Heart left ventricle (tissue), 16 donors: ENCODE measurements around the gene CRHBP. TPM values are rescaled to one million over a fixed set of nuclear protein-coding genes. Genes with fewer than 3 reads are reported as not detected.

Experiments used
- ATAC-seq, 4 donors: fragments of 200-7000 bp; cut with Tn5 transposase; one replicate each; pipeline ENCODE4 v1.9.1; 2020 to 2022; ENCODE audit warnings: moderate library complexity in 4 of 4, mild to moderate bottlenecking in 3 of 4, moderate number of reproducible peaks in 1 of 4
- DNase-seq, 5 donors: peaks; one replicate each; pipeline ENCODE4 v3.0.0-alpha.2; 2020
- H3K27ac ChIP-seq, 12 donors: fragments of 200-600 bp; sonication (generic) in 4 of 12; one replicate each; pipeline versions ENCODE4 v1.5.0 to v1.8.0; 2016 to 2022; ENCODE audit warnings: mild to moderate bottlenecking in 2 of 12
- H3K27me3 ChIP-seq, 9 donors: fragments of 200-600 bp; sonication (generic) in 2 of 9; one replicate each; pipeline versions ENCODE4 v1.5.1 to v1.8.0; 2016 to 2022; ENCODE audit warnings: mild to moderate bottlenecking in 3 of 9
- H3K36me3 ChIP-seq, 9 donors: fragments of 200-600 bp; sonication (generic) in 2 of 9; one replicate each; pipeline versions ENCODE4 v1.5.0 to v1.8.0; 2018 to 2022; ENCODE audit warnings: mild to moderate bottlenecking in 2 of 9
- H3K4me1 ChIP-seq, 12 donors: fragments of 200-600 bp; sonication (generic) in 4 of 12; one replicate each; pipeline versions ENCODE4 v1.5.0 to v1.8.0; 2016 to 2022; ENCODE audit warnings: mild to moderate bottlenecking in 3 of 12
- H3K4me3 ChIP-seq, 12 donors: fragments of 200-600 bp; sonication (generic) in 4 of 12; one replicate each; pipeline versions ENCODE4 v1.5.0 to v1.8.0; 2017 to 2022; ENCODE audit warnings: mild to moderate bottlenecking in 9 of 12, moderate library complexity in 4 of 12
- H3K9me3 ChIP-seq, 12 donors: fragments of 200-600 bp; sonication (generic) in 4 of 12; one replicate each; pipeline versions ENCODE4 v1.5.0 to v1.8.0; 2016 to 2022; ENCODE audit warnings: mild to moderate bottlenecking in 1 of 12
- CTCF ChIP-seq, 12 donors: fragments of 200-600 bp; sonication (generic) in 4 of 12; IDR thresholded peaks; one replicate each; pipeline versions ENCODE4 v1.5.0 to v1.8.0; 2018 to 2022; ENCODE audit warnings: antibody characterized with exemption in 12 of 12, mild to moderate bottlenecking in 5 of 12
- POLR2A ChIP-seq, 2 donors: fragments of 450-650 bp; IDR thresholded peaks; one replicate each; pipeline ENCODE4 v1.6.1; 2017; ENCODE audit warnings: antibody characterized with exemption in 2 of 2, mild to moderate bottlenecking in 2 of 2, moderate library complexity in 2 of 2
- WGBS, 4 donors: extraction: QIAGEN DNeasy Blood & Tissue Kit in 2 of 4; methylation state at CpG; one replicate each; pipeline versions ENCODE4 v1.1.5 to v1.1.7; 2013 to 2018; 5-methylcytosine and 5-hydroxymethylcytosine counted together
- intact Hi-C, 10 donors: fragments of 100-400 bp; cut with DNase I; formaldehyde crosslinking; loops; one replicate each; pipeline versions ENCODE4 v1.11.1 to v1.14.2; 2022
- polyA plus RNA-seq, 2 donors: library from polyadenylated mRNA; stranded (reverse); fragments of 200-250 nt; gene quantifications; one replicate each; pipeline ENCODE4 v1.2.3, GENCODE V29; 2013
- total RNA-seq, 9 donors: library from RNA; depleted of rRNA in 2 of 9; stranded (reverse); fragments of >200 nt in 2 of 9; fragmentation: NEBNext Ultra II Directional in 3 of 9; extraction: Animal tissue kit (Norgen Biotek cat#: 25700) in 3 of 9; gene quantifications; one replicate each; pipeline versions ENCODE4 v1.1.0 to v1.2.4, GENCODE V29; 2016 to 2023
- donor health status: ischemic (EF 13 %, LVEDD 7.1; RV severe dilation, severe dysfunction).
- donor health status: healthy with polysubstance abuse.
- donor health status: DM: no; HTN: yes; CAD: no.
- donor health status: DM: no; HTN: no; CAD: no.
- donor health status: ischemic (EF 25% LVEDD 6.9; RV normal size, moderate dysfunction).
- donor health status: ischemic (EF 25% LVEDD 5.7; RV mildly dilated, moderate dysfunction).
- donor health status: healthy.
- donor health status: DM: yes; HTN: yes; CAD: no.
- donor health status: ischemic (EF 35%, LVEDD 5.7; RV mildly dilated, moderate dysfunction).
- donor health status: nonischemic (EF 11% LVEDD 7.7; RV severe dilation, severe dysfunction).
- donor health status: DM: yes; HTN: yes; CAD: no.
- donor health status: PGD.
- donor health status: ischemic (EF 29% LVEDD 5.4; RV normal size, mild dysfunction).
- donor health status: nonischemic (EF 23%, LVEDD 6.1; RV moderate dilation, normal function).

CRHBP gene
- total and polyA plus RNA-seq, 11 donors: 0.38 to 2.8 (median 1.4) TPM

- TF ChIP-seq CTCF (IDR thresholded peaks at IDR 0.05): no peak
- TF ChIP-seq POLR2A (IDR thresholded peaks at IDR 0.05): no peak
- no peak for DNase-seq
These were observed 19.8 kb downstream of the CRHBP start for GRCh38 chr5:76972689-76973088.

GRCh38 chr5:76974785-76975184, 21.9 kb downstream of the CRHBP start:
- no peaks in the 10 kb centered on the region for H3K27me3 ChIP-seq
- no peak for ATAC-seq
- 65 to 85% (median 77%) methylated on average over 2 of the region's 2 CpGs for whole genome bisulfite sequencing, 4 donors
- DNase-seq: no peak
- no peaks in the 10 kb centered on the region for H3K4me1 ChIP-seq
- H3K36me3 ChIP-seq: no peaks in the 10 kb centered on the region
- TF ChIP-seq CTCF (IDR thresholded peaks at IDR 0.05) (no peak), POLR2A (IDR thresholded peaks at IDR 0.05) (no peak)
- intact Hi-C loops: no loop called here
- no peak overlapping the region for H3K4me3 ChIP-seq
- no peak overlapping the region for H3K27ac ChIP-seq
- no peaks in the 10 kb centered on the region for H3K9me3 ChIP-seq

More at GRCh38 chr5:76972689-76973088, 19.8 kb downstream of the CRHBP start:
- Histone ChIP-seq H3K4me3 (no peak overlapping the region), H3K27me3 (no peaks in the 10 kb centered on the region), H3K27ac (no peak overlapping the region), H3K9me3 (no peaks in the 10 kb centered on the region), H3K4me1 (no peaks in the 10 kb centered on the region), H3K36me3 (peaks cover 0 to 5% (median 0%) of the 10 kb centered on the region in 9 donors)
- WGBS, 4 donors: 73 to 91% (median 79%) methylated on average over 2 of the region's 2 CpGs
- intact Hi-C loops: no loop called here
- ATAC-seq: no peak

GRCh38 chr5:76978869-76979268, 26.0 kb downstream of the CRHBP start:
- DNase-seq (no peak), ATAC-seq (no peak)
- H3K27me3 ChIP-seq: no peaks in the 10 kb centered on the region
- TF ChIP-seq CTCF (IDR thresholded peaks at IDR 0.05): no peak
- TF ChIP-seq POLR2A (IDR thresholded peaks at IDR 0.05): no peak
- 50 to 67% (median 55%) methylated on average over 2 of the region's 2 CpGs for WGBS, 4 donors
- H3K9me3 ChIP-seq: no peaks in the 10 kb centered on the region
- H3K36me3 ChIP-seq: no peaks in the 10 kb centered on the region
- H3K27ac ChIP-seq: no peak overlapping the region
- peaks cover 0 to 6% (median 0%) of the 10 kb centered on the region in 12 donors for H3K4me1 ChIP-seq
- H3K4me3 ChIP-seq: no peak overlapping the region
- intact Hi-C loops: no loop called here

GRCh38 chr5:76980518-76981144, 27.8 kb downstream of the CRHBP start:
- TF ChIP-seq POLR2A (IDR thresholded peaks at IDR 0.05): no peak
- no peak for TF ChIP-seq CTCF (IDR thresholded peaks at IDR 0.05)
- ATAC-seq (no peak), DNase-seq (no peak)
- Histone ChIP-seq H3K9me3 (no peaks in the 10 kb centered on the region), H3K4me3 (no peak overlapping the region), H3K36me3 (no peaks in the 10 kb centered on the region), H3K27me3 (no peaks in the 10 kb centered on the region), H3K4me1 (peaks cover 0 to 6% (median 0%) of the 10 kb centered on the region in 12 donors), H3K27ac (no peak overlapping the region)
- WGBS, 4 donors: 71 to 93% (median 85%) methylated on average over 8 of the region's 8 CpGs
- intact Hi-C loops: no loop called here
